PC-9 (cell line): Measurements from ENCODE around the gene IGF2. TPM values are rescaled to one million over a fixed set of nuclear protein-coding genes. Genes with fewer than 3 reads are reported as not detected.

Experiments
- BruUV-seq: library from RNA; stranded (reverse); fragments of 400-500 nt; replicated peaks from 2 replicates; lab custom pipeline; 2021; lab: Mats Ljungman, UMichigan
- CTCF ChIA-PET: fragments of 300-600 bp; sonication (Branson Sonifier 250); formaldehyde crosslinking; loops from one replicate; lab custom pipeline; 2022; ENCODE audit warnings: antibody characterized with exemption; lab: Charles Lee
- POLR2A ChIA-PET: fragments of 300-600 bp; sonication (Branson Sonifier 250); formaldehyde crosslinking; loops from one replicate; lab custom pipeline; 2022; ENCODE audit warnings: antibody characterized with exemption; ENCODE audit not compliant: unreplicated experiment; lab: Charles Lee
- DNase-seq, 2 experiments: peaks; one replicate each; pipeline versions ENCODE4 v3.0.0 to v3.0.0-alpha.2; 2015 to 2022; ENCODE audit warnings: mixed read lengths in 1 of 2
- H2AFZ ChIP-seq: fragments of 200-600 bp; sonication (generic); 2 replicates; pipeline ENCODE4 v1.8.1; 2017; ENCODE audit warnings: antibody characterized with exemption
- H3F3A ChIP-seq: fragments of 200-600 bp; sonication (generic); 2 replicates; pipeline ENCODE4 v1.8.1; 2017; ENCODE audit warnings: antibody characterized with exemption, mild to moderate bottlenecking, low read depth; ENCODE audit not compliant: insufficient read depth
- H3K27ac ChIP-seq: fragments of 200-600 bp; sonication (generic); 2 replicates; pipeline ENCODE4 v1.6.1; 2016; ENCODE audit warnings: mixed run types
- H3K27me3 ChIP-seq: fragments of 200-600 bp; sonication (generic); 2 replicates; pipeline ENCODE4 v1.6.1; 2016; ENCODE audit warnings: low read depth, mixed run types; ENCODE audit not compliant: insufficient read depth
- H3K36me3 ChIP-seq: fragments of 200-600 bp; sonication (generic); 2 replicates; pipeline ENCODE4 v1.6.1; 2016; ENCODE audit warnings: low read depth, mixed run types
- H3K4me1 ChIP-seq: fragments of 200-600 bp; sonication (generic); replicated peaks from 2 replicates; pipeline ENCODE4 v1.6.1; 2016; ENCODE audit warnings: mixed run types; ENCODE audit not compliant: insufficient read depth
- H3K4me2 ChIP-seq: fragments of 200-600 bp; sonication (generic); 2 replicates; pipeline ENCODE4 v1.6.1; 2017; ENCODE audit warnings: mixed run types
- H3K4me3 ChIP-seq: fragments of 200-600 bp; sonication (generic); 2 replicates; pipeline ENCODE4 v1.6.1; 2016; ENCODE audit warnings: mixed run types
- H3K79me2 ChIP-seq: fragments of 200-600 bp; sonication (generic); 2 replicates; pipeline ENCODE4 v1.6.1; 2017; ENCODE audit warnings: low read depth, mixed run types
- H3K9me2 ChIP-seq: fragments of 200-600 bp; sonication (generic); 2 replicates; pipeline ENCODE4 v1.8.1; 2017; ENCODE audit warnings: mild to moderate bottlenecking; ENCODE audit not compliant: insufficient read depth
- H3K9me3 ChIP-seq: fragments of 200-600 bp; sonication (generic); 2 replicates; pipeline ENCODE4 v1.8.1; 2016; ENCODE audit warnings: low read depth; ENCODE audit not compliant: insufficient read depth
- H4K20me1 ChIP-seq: fragments of 200-600 bp; sonication (generic); 2 replicates; pipeline ENCODE4 v1.8.1; 2017; ENCODE audit not compliant: insufficient read depth
- EZH2 ChIP-seq: fragments of 200-600 bp; sonication (generic); IDR thresholded peaks from 2 replicates; pipeline ENCODE4 v1.8.0; 2017; ENCODE audit warnings: antibody characterized with exemption, low read depth
- intact Hi-C: fragments of 100-400 bp; cut with micrococcal nuclease; formaldehyde crosslinking; loops from one replicate; pipeline ENCODE4 v1.10.0; 2022; ENCODE audit not compliant: unreplicated experiment
- total RNA-seq: library from RNA; stranded (reverse); gene quantifications from 2 replicates; pipeline ENCODE4 v1.2.3, GENCODE V29; 2021
- TF ChIP-seq, protein P1 (sequence below): fragments of 200-600 bp; sonication (generic); conservative IDR thresholded peaks from 2 replicates; pipeline ENCODE4 v1.6.1; 2017; ENCODE audit warnings: mixed run types, antibody characterized with exemption, mild to moderate bottlenecking, moderate library complexity

The IGF2 gene
- total RNA-seq, 1 experiment from 2014 or later, result 0.24 TPM

DNA sequence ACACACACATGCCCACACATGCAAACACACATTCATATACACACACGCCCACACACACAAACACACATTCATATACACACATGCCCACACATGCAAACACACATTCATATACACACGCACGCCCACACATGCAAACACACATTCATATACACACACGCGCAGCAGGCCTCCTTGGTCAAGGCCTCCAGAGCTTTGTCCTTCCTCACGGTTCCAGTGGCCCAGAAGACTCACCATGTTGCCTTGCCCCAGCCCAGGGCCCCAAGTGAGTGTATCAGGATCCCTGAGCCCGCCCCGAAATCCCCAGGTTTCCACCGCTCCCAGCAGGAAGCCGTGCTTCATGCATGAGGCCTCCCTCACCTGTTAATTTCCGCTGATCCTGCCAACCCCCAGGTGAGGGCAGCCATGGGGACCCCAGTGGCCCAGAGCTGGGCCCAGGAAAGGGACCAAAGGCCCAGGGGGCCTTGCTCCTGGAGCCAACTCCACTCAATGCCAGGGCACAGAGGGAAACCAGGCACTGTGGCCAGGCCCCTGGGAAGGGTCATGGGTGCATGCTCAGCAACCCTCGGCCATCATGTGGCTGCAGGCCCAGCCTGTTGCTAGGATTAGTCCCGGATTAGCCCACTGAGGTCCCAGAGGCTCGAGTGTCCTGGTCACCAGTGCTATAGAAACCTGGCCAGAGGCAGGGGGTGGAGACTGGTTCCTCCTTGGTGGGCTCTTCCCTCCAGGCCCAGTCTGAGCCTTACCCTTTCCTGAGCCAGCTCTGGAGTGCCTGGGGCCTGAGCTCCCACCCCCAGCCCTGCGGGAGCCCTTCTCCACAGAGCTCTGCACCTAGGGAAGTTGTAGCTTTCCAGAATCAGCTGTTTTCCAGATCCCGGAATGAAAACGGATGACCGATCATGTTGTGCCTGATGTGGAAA lies 34.4 kb downstream of the IGF2 start:
- no peaks in the 10 kb centered on the region for H3K9me3 ChIP-seq
- no peaks in the 10 kb centered on the region for H3F3A ChIP-seq
- no TSS peak for BruUV-seq
- H3K4me1 ChIP-seq, result no peaks in the 10 kb centered on the region
- ChIA-PET POLR2A (interaction anchor here (0.6 kb wide), 1 partner anchor 254 kb away, joined by 5 read pairs; no protein-coding TSS in a partner anchor), CTCF (no interaction called here)
- no peaks in the 10 kb centered on the region for H4K20me1 ChIP-seq
- H3K36me3 ChIP-seq, result no peaks in the 10 kb centered on the region
- H3K9me2 ChIP-seq, result no peaks in the 10 kb centered on the region
- H2AFZ ChIP-seq, result no peak overlapping the region
- H3K27ac ChIP-seq, result no peak overlapping the region
- DNase-seq, result no peak
- intact Hi-C loops, result no loop called here
- H3K27me3 ChIP-seq, result 0 out of 2 replicates have a peak, but pooled peaks cover 7% of the 10 kb centered on the region
- TF ChIP-seq, protein P1, sequence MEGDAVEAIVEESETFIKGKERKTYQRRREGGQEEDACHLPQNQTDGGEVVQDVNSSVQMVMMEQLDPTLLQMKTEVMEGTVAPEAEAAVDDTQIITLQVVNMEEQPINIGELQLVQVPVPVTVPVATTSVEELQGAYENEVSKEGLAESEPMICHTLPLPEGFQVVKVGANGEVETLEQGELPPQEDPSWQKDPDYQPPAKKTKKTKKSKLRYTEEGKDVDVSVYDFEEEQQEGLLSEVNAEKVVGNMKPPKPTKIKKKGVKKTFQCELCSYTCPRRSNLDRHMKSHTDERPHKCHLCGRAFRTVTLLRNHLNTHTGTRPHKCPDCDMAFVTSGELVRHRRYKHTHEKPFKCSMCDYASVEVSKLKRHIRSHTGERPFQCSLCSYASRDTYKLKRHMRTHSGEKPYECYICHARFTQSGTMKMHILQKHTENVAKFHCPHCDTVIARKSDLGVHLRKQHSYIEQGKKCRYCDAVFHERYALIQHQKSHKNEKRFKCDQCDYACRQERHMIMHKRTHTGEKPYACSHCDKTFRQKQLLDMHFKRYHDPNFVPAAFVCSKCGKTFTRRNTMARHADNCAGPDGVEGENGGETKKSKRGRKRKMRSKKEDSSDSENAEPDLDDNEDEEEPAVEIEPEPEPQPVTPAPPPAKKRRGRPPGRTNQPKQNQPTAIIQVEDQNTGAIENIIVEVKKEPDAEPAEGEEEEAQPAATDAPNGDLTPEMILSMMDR, result no peak
- TF ChIP-seq EZH2, result no peak
- no peak overlapping the region for H3K4me3 ChIP-seq
- H3K4me2 ChIP-seq, result no peak overlapping the region
- no peaks in the 10 kb centered on the region for H3K79me2 ChIP-seq

DNA sequence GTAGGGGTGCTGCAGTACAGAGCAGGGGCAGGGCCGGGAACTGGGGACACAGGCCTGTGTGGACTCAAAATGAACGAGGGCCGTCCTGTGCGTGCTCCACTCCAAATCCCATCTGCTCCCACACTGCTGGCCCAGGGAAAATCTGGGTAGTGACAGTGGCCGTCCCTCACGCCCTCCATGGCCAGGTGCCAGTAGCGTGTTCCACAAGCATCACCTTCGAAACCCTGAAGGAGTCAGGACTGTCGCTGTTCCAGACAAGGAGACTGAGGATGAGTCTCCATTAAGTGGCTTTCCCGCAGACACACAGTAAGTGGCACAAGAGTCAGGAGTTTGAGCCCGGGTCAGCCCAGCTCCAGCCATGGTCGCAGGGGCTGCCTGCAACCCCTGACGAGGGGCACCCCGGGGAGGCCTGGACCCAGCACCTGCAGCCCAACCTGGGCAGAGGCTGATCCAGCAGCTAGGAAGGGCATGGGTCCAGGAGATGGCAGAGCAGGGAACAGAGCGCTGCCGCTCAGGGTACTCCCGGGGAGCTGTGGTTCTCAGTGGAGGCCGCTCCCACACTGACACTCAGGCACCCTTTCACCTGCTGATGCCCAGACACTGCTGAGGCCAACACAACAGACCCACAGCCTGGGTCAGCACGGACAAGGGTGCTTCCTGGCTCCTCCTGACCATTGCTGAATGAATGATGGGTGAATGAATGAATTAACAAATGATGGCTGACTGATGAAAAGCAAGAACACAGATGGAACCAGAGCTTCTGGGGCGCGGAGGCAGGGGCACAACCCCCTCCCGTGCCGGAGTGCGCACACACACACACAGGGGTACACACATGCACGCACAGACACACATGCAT lies 35.3 kb downstream of the IGF2 start:
- H3K79me2 ChIP-seq, result no peaks in the 10 kb centered on the region
- ChIA-PET POLR2A (no interaction called here), CTCF (no interaction called here)
- DNase-seq, result no peak
- H3F3A ChIP-seq, result no peaks in the 10 kb centered on the region
- 0 out of 2 replicates have a peak, but pooled peaks cover 7% of the 10 kb centered on the region for H3K27me3 ChIP-seq
- no peaks in the 10 kb centered on the region for H4K20me1 ChIP-seq
- no peak overlapping the region for H2AFZ ChIP-seq
- H3K9me3 ChIP-seq, result no peaks in the 10 kb centered on the region
- H3K9me2 ChIP-seq, result no peaks in the 10 kb centered on the region
- H3K4me2 ChIP-seq, result no peak overlapping the region
- TF ChIP-seq, protein P1, result no peak
- TF ChIP-seq EZH2, result no peak
- no peaks in the 10 kb centered on the region for H3K4me1 ChIP-seq
- no peak overlapping the region for H3K27ac ChIP-seq
- H3K36me3 ChIP-seq, result no peaks in the 10 kb centered on the region
- no peak overlapping the region for H3K4me3 ChIP-seq
- no TSS peak for BruUV-seq
- intact Hi-C loops, result no loop called here

DNA sequence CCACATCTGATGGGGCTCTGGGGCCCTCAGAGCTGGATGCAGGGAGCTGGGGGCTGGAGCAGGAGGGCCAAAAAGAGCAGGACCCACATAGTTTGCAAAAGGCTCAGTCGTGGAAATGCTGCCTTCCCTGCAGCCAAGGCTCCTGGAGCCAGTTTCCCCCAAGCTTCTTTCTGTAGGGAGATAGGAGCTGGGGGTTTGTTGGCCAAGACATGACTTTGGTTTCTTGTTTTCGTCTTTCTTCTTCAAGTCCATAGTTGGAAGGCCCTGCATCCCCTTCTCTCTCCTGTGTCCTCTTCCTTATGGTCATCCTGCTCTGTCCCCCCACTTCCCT lies 36.3 kb downstream of the IGF2 start:
- no peak overlapping the region for H3K4me3 ChIP-seq
- ChIA-PET POLR2A (no interaction called here), CTCF (no interaction called here)
- BruUV-seq, result no TSS peak
- H3K9me3 ChIP-seq, result no peaks in the 10 kb centered on the region
- H3K9me2 ChIP-seq, result no peaks in the 10 kb centered on the region
- TF ChIP-seq, protein P1, result no peak
- no peak for TF ChIP-seq EZH2
- intact Hi-C loops, result no loop called here
- H3K27ac ChIP-seq, result no peak overlapping the region
- no peaks in the 10 kb centered on the region for H3K4me1 ChIP-seq
- no peaks in the 10 kb centered on the region for H3K36me3 ChIP-seq
- H3K27me3 ChIP-seq, result 0 out of 2 replicates have a peak, but pooled peaks cover 7% of the 10 kb centered on the region
- H3F3A ChIP-seq, result no peaks in the 10 kb centered on the region
- H2AFZ ChIP-seq, result no peak overlapping the region
- no peaks in the 10 kb centered on the region for H3K79me2 ChIP-seq
- no peaks in the 10 kb centered on the region for H4K20me1 ChIP-seq
- H3K4me2 ChIP-seq, result no peak overlapping the region
- no peak for DNase-seq
